Parathyroid adenoma (tissue), 2 donors: Measurements from ENCODE around the gene DNAH10.

ENCODE experiments used
- H2AFZ ChIP-seq: fragments of 300-600 bp; sonication (generic); one replicate; pipeline ENCODE4 v1.7.0; 2017; ENCODE audit warnings: antibody characterized with exemption, mild to moderate bottlenecking
- H3K27ac ChIP-seq: fragments of 300-600 bp; sonication (generic); one replicate; pipeline ENCODE4 v1.7.0; 2017
- H3K27me3 ChIP-seq: fragments of 300-600 bp; sonication (generic); one replicate; pipeline ENCODE4 v1.7.0; 2017; ENCODE audit warnings: low read length; ENCODE audit not compliant: control insufficient read depth, insufficient read depth
- H3K36me3 ChIP-seq: fragments of 300-600 bp; sonication (generic); one replicate; pipeline ENCODE4 v1.7.0; 2017; ENCODE audit warnings: low read length; ENCODE audit not compliant: control insufficient read depth, insufficient read depth
- H3K4me1 ChIP-seq: fragments of 300-600 bp; sonication (generic); one replicate; pipeline ENCODE4 v1.7.0; 2017; ENCODE audit warnings: control low read depth
- H3K4me2 ChIP-seq: fragments of 300-600 bp; sonication (generic); one replicate; pipeline ENCODE4 v1.7.0; 2017; ENCODE audit warnings: low read length
- H3K4me3 ChIP-seq: fragments of 300-600 bp; sonication (generic); one replicate; pipeline ENCODE4 v1.7.0; 2017; ENCODE audit warnings: low read depth, low read length
- H3K79me2 ChIP-seq: fragments of 300-600 bp; sonication (generic); one replicate; pipeline ENCODE4 v1.7.0; 2017; ENCODE audit warnings: control low read depth
- H3K9ac ChIP-seq: fragments of 300-600 bp; sonication (generic); one replicate; pipeline ENCODE4 v1.7.0; 2017; ENCODE audit warnings: mild to moderate bottlenecking
- H3K9me3 ChIP-seq: fragments of 300-600 bp; sonication (generic); one replicate; pipeline ENCODE4 v1.7.0; 2017; ENCODE audit warnings: low read length; ENCODE audit not compliant: control insufficient read depth
- TF ChIP-seq, protein P1 (sequence below): fragments of 300-600 bp; sonication (generic); IDR thresholded peaks from one replicate; pipeline ENCODE4 v1.7.0; 2017; ENCODE audit warnings: antibody characterized with exemption, mild to moderate bottlenecking
- donor health status: primary hyperparathyroidism.

The DNAH10 gene

DNA sequence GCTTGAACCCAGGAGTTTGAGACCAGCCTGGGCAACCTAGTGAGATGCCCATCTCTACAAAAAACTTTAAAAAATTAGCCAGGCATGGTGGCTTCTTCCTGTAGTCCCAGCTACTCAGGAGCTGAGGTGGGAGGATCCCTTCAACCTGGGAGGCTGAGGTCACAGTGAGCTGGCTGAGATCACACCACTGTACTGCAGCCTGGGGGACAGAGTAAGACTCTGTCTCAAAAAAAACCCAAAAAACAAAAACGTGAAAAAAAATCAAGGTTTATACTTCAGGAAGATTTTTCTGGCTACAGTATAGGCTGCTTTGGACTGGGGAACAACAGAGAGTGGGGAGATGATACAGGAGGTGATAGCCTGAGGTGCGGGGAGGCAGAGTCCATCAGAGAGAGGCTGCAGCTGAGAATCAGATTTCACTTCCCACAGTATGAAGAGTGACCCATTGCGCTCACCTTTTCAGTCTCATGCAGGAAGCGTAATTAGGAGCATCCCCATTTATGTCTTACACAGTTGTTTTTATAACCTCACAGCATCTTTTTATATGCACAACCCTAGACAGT is 28.9 kb downstream of the DNAH10 start:
- H3K9ac ChIP-seq: no peak overlapping the region
- H3K27ac ChIP-seq: no peak overlapping the region
- TF ChIP-seq, protein P1, sequence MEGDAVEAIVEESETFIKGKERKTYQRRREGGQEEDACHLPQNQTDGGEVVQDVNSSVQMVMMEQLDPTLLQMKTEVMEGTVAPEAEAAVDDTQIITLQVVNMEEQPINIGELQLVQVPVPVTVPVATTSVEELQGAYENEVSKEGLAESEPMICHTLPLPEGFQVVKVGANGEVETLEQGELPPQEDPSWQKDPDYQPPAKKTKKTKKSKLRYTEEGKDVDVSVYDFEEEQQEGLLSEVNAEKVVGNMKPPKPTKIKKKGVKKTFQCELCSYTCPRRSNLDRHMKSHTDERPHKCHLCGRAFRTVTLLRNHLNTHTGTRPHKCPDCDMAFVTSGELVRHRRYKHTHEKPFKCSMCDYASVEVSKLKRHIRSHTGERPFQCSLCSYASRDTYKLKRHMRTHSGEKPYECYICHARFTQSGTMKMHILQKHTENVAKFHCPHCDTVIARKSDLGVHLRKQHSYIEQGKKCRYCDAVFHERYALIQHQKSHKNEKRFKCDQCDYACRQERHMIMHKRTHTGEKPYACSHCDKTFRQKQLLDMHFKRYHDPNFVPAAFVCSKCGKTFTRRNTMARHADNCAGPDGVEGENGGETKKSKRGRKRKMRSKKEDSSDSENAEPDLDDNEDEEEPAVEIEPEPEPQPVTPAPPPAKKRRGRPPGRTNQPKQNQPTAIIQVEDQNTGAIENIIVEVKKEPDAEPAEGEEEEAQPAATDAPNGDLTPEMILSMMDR: no peak
- H3K36me3 ChIP-seq: no peaks in the 10 kb centered on the region
- no peaks in the 10 kb centered on the region for H3K9me3 ChIP-seq
- H2AFZ ChIP-seq: no peak overlapping the region
- H3K4me1 ChIP-seq: no peaks in the 10 kb centered on the region
- H3K4me3 ChIP-seq: no peak overlapping the region
- no peak overlapping the region for H3K4me2 ChIP-seq
- no peaks in the 10 kb centered on the region for H3K27me3 ChIP-seq
- no peaks in the 10 kb centered on the region for H3K79me2 ChIP-seq

DNA sequence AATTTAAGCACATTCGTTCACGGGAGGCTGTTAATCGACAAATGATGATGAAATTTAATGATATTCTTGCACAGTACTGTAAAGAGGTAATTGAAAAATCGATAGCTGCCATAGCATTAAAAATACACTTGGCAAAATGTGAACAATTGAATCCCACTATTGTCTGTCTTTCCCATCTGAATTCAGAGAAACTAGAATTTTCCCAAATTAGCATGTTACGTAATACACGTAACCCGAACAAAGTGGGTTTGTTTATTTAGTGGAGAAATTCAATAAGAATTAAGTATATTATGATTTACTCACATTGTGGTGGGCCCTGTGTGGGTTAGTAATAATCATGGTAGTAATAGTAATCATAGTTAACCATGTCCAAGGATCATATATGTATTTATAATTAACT is 31.9 kb downstream of the DNAH10 start:
- Histone ChIP-seq H3K27ac (no peak overlapping the region), H3K36me3 (no peaks in the 10 kb centered on the region), H3K79me2 (no peaks in the 10 kb centered on the region), H3K4me2 (no peak overlapping the region), H2AFZ (no peak overlapping the region), H3K9ac (no peak overlapping the region), H3K27me3 (no peaks in the 10 kb centered on the region), H3K4me1 (no peaks in the 10 kb centered on the region), H3K4me3 (no peak overlapping the region), H3K9me3 (no peaks in the 10 kb centered on the region)
- TF ChIP-seq, protein P1: no peak

DNA sequence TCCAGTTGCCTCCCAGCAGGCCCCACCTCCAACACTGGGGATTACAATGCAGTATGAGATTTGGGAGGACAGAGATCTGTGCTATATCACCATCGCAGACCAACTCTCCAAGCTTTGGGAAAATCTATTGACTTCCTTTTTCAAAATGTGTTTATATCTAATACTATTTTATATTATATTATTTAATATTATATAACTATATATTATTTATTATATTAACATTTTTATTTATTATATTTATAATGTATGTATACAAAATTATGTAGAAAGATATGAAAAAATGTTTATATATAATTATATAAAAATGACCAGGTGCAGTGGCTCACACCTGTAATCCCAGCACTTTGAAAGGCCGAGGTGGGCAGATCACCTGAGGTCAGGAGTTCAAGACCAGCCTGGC is 36.4 kb downstream of the DNAH10 start:
- no peak overlapping the region for H3K4me3 ChIP-seq
- H3K79me2 ChIP-seq: no peaks in the 10 kb centered on the region
- H3K9ac ChIP-seq: no peak overlapping the region
- H2AFZ ChIP-seq: no peak overlapping the region
- H3K36me3 ChIP-seq: no peaks in the 10 kb centered on the region
- TF ChIP-seq, protein P1: no peak
- H3K4me2 ChIP-seq: no peak overlapping the region
- H3K27me3 ChIP-seq: no peaks in the 10 kb centered on the region
- no peaks in the 10 kb centered on the region for H3K4me1 ChIP-seq
- no peaks in the 10 kb centered on the region for H3K9me3 ChIP-seq
- no peak overlapping the region for H3K27ac ChIP-seq

DNA sequence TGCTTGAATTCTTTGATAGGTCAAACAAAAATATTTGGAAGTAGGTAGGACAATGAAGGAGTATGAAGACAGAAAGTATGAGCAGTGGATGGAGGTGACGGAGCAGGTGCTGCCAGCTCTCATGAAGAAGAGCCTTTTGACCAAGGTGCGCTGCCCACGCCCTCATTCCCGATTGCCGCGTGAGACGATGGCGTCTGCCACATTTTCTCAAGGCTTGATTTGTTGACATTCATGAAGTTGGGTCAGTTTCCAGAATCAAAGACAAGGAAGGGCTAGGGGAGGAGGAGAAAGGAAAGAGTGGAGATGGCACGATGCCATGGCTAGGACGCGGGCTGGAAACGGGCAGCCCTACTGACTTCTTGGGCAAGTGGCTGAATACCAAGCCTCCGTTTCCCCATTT is 37.1 kb downstream of the DNAH10 start:
- TF ChIP-seq, protein P1: no peak
- Histone ChIP-seq H3K27ac (no peak overlapping the region), H3K4me1 (no peaks in the 10 kb centered on the region), H2AFZ (no peak overlapping the region), H3K4me2 (no peak overlapping the region), H3K9me3 (no peaks in the 10 kb centered on the region), H3K79me2 (no peaks in the 10 kb centered on the region), H3K27me3 (no peaks in the 10 kb centered on the region), H3K4me3 (no peak overlapping the region), H3K36me3 (no peaks in the 10 kb centered on the region), H3K9ac (no peak overlapping the region)

DNA sequence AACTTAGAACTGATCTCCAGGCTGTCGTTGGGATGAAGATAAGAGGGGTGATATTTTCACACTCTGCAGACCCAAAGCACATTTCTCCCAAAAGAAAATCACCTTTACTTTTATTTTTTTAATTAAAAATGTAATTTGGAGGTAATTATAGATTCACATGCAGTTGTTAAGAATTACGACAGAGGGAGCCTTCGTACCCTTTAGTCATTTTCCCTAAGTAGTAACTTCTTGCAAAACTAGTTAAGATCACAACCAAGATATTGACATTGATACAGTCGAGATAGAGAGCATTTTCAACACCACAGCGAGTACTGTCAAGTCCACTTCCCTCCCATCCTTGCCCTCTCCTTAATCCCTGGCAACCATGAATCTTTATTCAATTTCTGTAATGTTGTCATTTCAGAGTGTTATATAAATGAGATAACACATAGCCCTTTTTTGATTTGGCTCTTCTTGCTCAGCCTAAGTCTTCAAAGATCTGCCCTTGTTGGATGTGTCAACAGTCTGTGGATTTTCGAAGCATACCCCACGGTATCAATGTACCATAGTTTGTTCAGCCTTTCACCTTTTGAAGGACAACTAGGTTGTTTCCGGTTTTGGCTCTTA is 39.6 kb downstream of the DNAH10 start:
- no peak overlapping the region for H3K4me3 ChIP-seq
- TF ChIP-seq, protein P1: no peak
- no peak overlapping the region for H3K9ac ChIP-seq
- H3K36me3 ChIP-seq: no peaks in the 10 kb centered on the region
- no peak overlapping the region for H2AFZ ChIP-seq
- H3K27ac ChIP-seq: no peak overlapping the region
- H3K4me1 ChIP-seq: no peaks in the 10 kb centered on the region
- no peaks in the 10 kb centered on the region for H3K27me3 ChIP-seq
- H3K79me2 ChIP-seq: no peaks in the 10 kb centered on the region
- H3K9me3 ChIP-seq: no peaks in the 10 kb centered on the region
- no peak overlapping the region for H3K4me2 ChIP-seq
